Measurements from ENCODE around the gene SEMA3F. TPM values are rescaled to one million over a fixed set of nuclear protein-coding genes. Genes with fewer than 3 reads are reported as not detected.

SEMA3F gene
- total RNA-seq, 1 experiment from 2014 or later: 3.9 TPM

GRCh38 chr3:50155491-50155878 is 361 bp downstream of the SEMA3F start:
- H3K4me1 ChIP-seq (ENCODE audit: insufficient read depth, low read length, poor library complexity, severe bottlenecking): no peaks in the 10 kb centered on the region
- BruUV-seq (replicated peaks): no TSS peak
- intact Hi-C loops (cut with micrococcal nuclease; ENCODE audit: unreplicated experiment): no loop called here
- no peak overlapping the region for H3K27ac ChIP-seq (ENCODE audit: low read depth, low read length, poor library complexity, severe bottlenecking)
- no peak for TF ChIP-seq EZH2 (IDR thresholded peaks at IDR 0.05; ENCODE audit: borderline replicate concordance, low read depth, low read length, poor library complexity, severe bottlenecking)
- TF ChIP-seq CTCF (conservative IDR thresholded peaks at IDR 0.05; ENCODE audit: low read depth, low read length): no peak
- no peak for DNase-seq (ENCODE audit: low spot score)
- H3K27me3 ChIP-seq (replicated peaks; ENCODE audit: insufficient read depth, low read depth, low read length, poor library complexity): no peaks in the 10 kb centered on the region
- H3K9me3 ChIP-seq (ENCODE audit: low read depth, low read length, poor library complexity, severe bottlenecking): no peaks in the 10 kb centered on the region
- H3K4me3 ChIP-seq (ENCODE audit: low read depth, low read length, poor library complexity, severe bottlenecking): peak overlapping the region; percentile 50
- CTCF ChIA-PET: no interaction called here
- H3K36me3 ChIP-seq (ENCODE audit: insufficient read depth, low read length, poor library complexity, severe bottlenecking): no peaks in the 10 kb centered on the region
- POLR2A ChIA-PET (ENCODE audit: low non-redundant PET): no interaction called here

GRCh38 chr3:50155891-50156290 is 767 bp downstream of the SEMA3F start:
- Histone ChIP-seq H3K36me3 (ENCODE audit: insufficient read depth, low read length, poor library complexity, severe bottlenecking) (no peaks in the 10 kb centered on the region), H3K27ac (ENCODE audit: low read depth, low read length, poor library complexity, severe bottlenecking) (no peak overlapping the region), H3K4me3 (ENCODE audit: low read depth, low read length, poor library complexity, severe bottlenecking) (peak overlapping the region; percentile 50), H3K9me3 (ENCODE audit: low read depth, low read length, poor library complexity, severe bottlenecking) (no peaks in the 10 kb centered on the region), H3K4me1 (ENCODE audit: insufficient read depth, low read length, poor library complexity, severe bottlenecking) (no peaks in the 10 kb centered on the region), H3K27me3 (replicated peaks; ENCODE audit: insufficient read depth, low read depth, low read length, poor library complexity) (no peaks in the 10 kb centered on the region)
- no peak for DNase-seq (ENCODE audit: low spot score)
- no TSS peak for BruUV-seq (replicated peaks)
- CTCF ChIA-PET: no interaction called here
- POLR2A ChIA-PET (ENCODE audit: low non-redundant PET): no interaction called here
- intact Hi-C loops (cut with micrococcal nuclease; ENCODE audit: unreplicated experiment): no loop called here
- TF ChIP-seq EZH2 (IDR thresholded peaks at IDR 0.05; ENCODE audit: borderline replicate concordance, low read depth, low read length, poor library complexity, severe bottlenecking): no peak
- TF ChIP-seq CTCF (conservative IDR thresholded peaks at IDR 0.05; ENCODE audit: low read depth, low read length): no peak

GRCh38 chr3:50156549-50157493 is 1.7 kb downstream of the SEMA3F start:
- no TSS peak for BruUV-seq (replicated peaks)
- POLR2A ChIA-PET (ENCODE audit: low non-redundant PET): no interaction called here
- H3K9me3 ChIP-seq (ENCODE audit: low read depth, low read length, poor library complexity, severe bottlenecking): no peaks in the 10 kb centered on the region
- no peak overlapping the region for H3K27ac ChIP-seq (ENCODE audit: low read depth, low read length, poor library complexity, severe bottlenecking)
- no peaks in the 10 kb centered on the region for H3K36me3 ChIP-seq (ENCODE audit: insufficient read depth, low read length, poor library complexity, severe bottlenecking)
- no peaks in the 10 kb centered on the region for H3K4me1 ChIP-seq (ENCODE audit: insufficient read depth, low read length, poor library complexity, severe bottlenecking)
- CTCF ChIA-PET: no interaction called here
- H3K4me3 ChIP-seq (ENCODE audit: low read depth, low read length, poor library complexity, severe bottlenecking): peak overlapping the region; percentile 34
- H3K27me3 ChIP-seq (replicated peaks; ENCODE audit: insufficient read depth, low read depth, low read length, poor library complexity): no peaks in the 10 kb centered on the region
- intact Hi-C loops (cut with micrococcal nuclease; ENCODE audit: unreplicated experiment): no loop called here
- TF ChIP-seq EZH2 (IDR thresholded peaks at IDR 0.05; ENCODE audit: borderline replicate concordance, low read depth, low read length, poor library complexity, severe bottlenecking) (no peak), CTCF (conservative IDR thresholded peaks at IDR 0.05; ENCODE audit: low read depth, low read length) (no peak)
- DNase-seq (ENCODE audit: low spot score): no peak

Data from A673 (cell line).